ENCODE results near the gene MRAP2. TPM values are rescaled to one million over a fixed set of nuclear protein-coding genes. Genes with fewer than 3 reads are reported as not detected.

The MRAP2 gene
- total and polyA plus RNA-seq, 2 experiments from 2014 or later, result 6.1 to 13.5 TPM

GRCh38 chr6:84072442-84072997 lies 38.9 kb downstream of the MRAP2 start:
- no peak for TF ChIP-seq NANOG (IDR thresholded peaks at IDR 0.05; ENCODE audit: borderline replicate concordance)
- no peak for TF ChIP-seq CREB1 (CRISPR knock-in tag; IDR thresholded peaks at IDR 0.05; ENCODE audit: low read depth)
- no peak for TF ChIP-seq JUNB (IDR thresholded peaks at IDR 0.05; ENCODE audit: unreplicated experiment)
- TF ChIP-seq ZNF462 (CRISPR knock-in tag; IDR thresholded peaks at IDR 0.05), result no peak
- no peak for TF ChIP-seq REST (IDR thresholded peaks at IDR 0.05; ENCODE audit: unreplicated experiment)
- TF ChIP-seq ZNF331 (CRISPR knock-in tag; IDR thresholded peaks at IDR 0.05; ENCODE audit: low read depth), result no peak
- no peak for TF ChIP-seq EZH2phosphoT487 (IDR thresholded peaks at IDR 0.05; ENCODE audit: unreplicated experiment)
- no peak for TF ChIP-seq POLR2AphosphoS5 (IDR thresholded peaks at IDR 0.05; ENCODE audit: low read depth)
- no peak for TF ChIP-seq ZNF114 (CRISPR knock-in tag; IDR thresholded peaks at IDR 0.05)
- no peak overlapping the region for H3K27ac ChIP-seq (ENCODE audit: low read depth)
- no peak overlapping the region for H3K4me2 ChIP-seq
- peaks cover 15% of the 10 kb centered on the region for H3K9me3 Mint-ChIP-seq
- no peaks in the 10 kb centered on the region for H3K79me2 ChIP-seq (replicated peaks; ENCODE audit: insufficient read depth)
- no peak for DNase-seq (ENCODE audit: low spot score)
- H3K4me3 Mint-ChIP-seq, result no peak overlapping the region
- H3K27me3 Mint-ChIP-seq (ENCODE audit: insufficient read depth, low read depth, poor library complexity), result peaks cover 2% of the 10 kb centered on the region
- no peaks in the 10 kb centered on the region for H3K27me3 ChIP-seq (ENCODE audit: insufficient read depth)
- peaks cover 8% of the 10 kb centered on the region; the same call in 2 of the 3 replicates for H3K4me1 Mint-ChIP-seq
- peak overlapping the region; percentile 78; the same call in 1 of the 2 replicates for H3K27ac Mint-ChIP-seq
- H3K36me3 Mint-ChIP-seq (ENCODE audit: low read depth), result peaks cover 19% of the 10 kb centered on the region; the same call in 2 of the 3 replicates
- H2AFZ ChIP-seq, result no peak overlapping the region
- H4K20me1 ChIP-seq (replicated peaks; ENCODE audit: insufficient read depth), result no peaks in the 10 kb centered on the region
- no peak overlapping the region for H3K4me3 ChIP-seq
- H3K4me1 ChIP-seq (ENCODE audit: insufficient read depth), result peaks cover 8% of the 10 kb centered on the region
- no peaks in the 10 kb centered on the region for H3F3A ChIP-seq (replicated peaks; ENCODE audit: low read depth)
- no peaks in the 10 kb centered on the region; the same call in 1 of the 2 replicates for H3K9me2 ChIP-seq (ENCODE audit: insufficient read depth)
- H3K36me3 ChIP-seq (ENCODE audit: insufficient read depth), result no peaks in the 10 kb centered on the region
- ATAC-seq, result no peak

Data from GM23338 (cell line).